B cell (primary cell): Measurements from ENCODE around the gene APEX1. TPM values are rescaled to one million over a fixed set of nuclear protein-coding genes. Genes with fewer than 3 reads are reported as not detected.

Experiments
- ATAC-seq: fragments of 200-7000 bp; cut with Tn5 transposase; one replicate; pipeline ENCODE4 v1.10.0; 2021; ENCODE audit warnings: low read depth, mild to moderate bottlenecking, moderate number of reproducible peaks, moderate library complexity
- CTCF ChIA-PET: fragments of 350-600 bp; sonication (Branson Sonifier 250); formaldehyde crosslinking; loops from one replicate; lab custom pipeline; 2021; ENCODE audit warnings: antibody characterized with exemption, inconsistent platforms; lab: Charles Lee
- POLR2A ChIA-PET: fragments of 350-600 bp; sonication (Branson Sonifier 250); formaldehyde crosslinking; loops from one replicate; lab custom pipeline; 2021; ENCODE audit warnings: antibody characterized with exemption; lab: Charles Lee
- DNase-seq: peaks from one replicate; pipeline ENCODE4 v3.0.0; 2013
- H2AFZ ChIP-seq: 2 replicates; pipeline ENCODE4 v1.6.1; 2012; ENCODE audit warnings: mild to moderate bottlenecking, low read depth, low read length; ENCODE audit not compliant: insufficient read depth, poor library complexity, severe bottlenecking
- H3K27ac ChIP-seq, 2 donors: 1 replicate in 1 of 2; 2 replicates in 1 of 2; pipeline ENCODE4 v1.5.1; 2012 to 2013; ENCODE audit warnings: low read length in 2 of 2, mild to moderate bottlenecking in 2 of 2, moderate library complexity in 1 of 2
- H3K27me3 ChIP-seq, 4 experiments: fragments of 200-600 bp in 1 of 4; sonication (generic) in 1 of 4; replicated peaks in 1 of 4; 1 replicate in 2 of 4; 2 replicates in 2 of 4; pipeline versions ENCODE4 v1.6.1 to v1.7.0; 2013 to 2016; ENCODE audit warnings: low read length in 3 of 4, mild to moderate bottlenecking in 2 of 4, mixed read lengths in 1 of 4, moderate library complexity in 1 of 4; ENCODE audit not compliant: insufficient read depth in 4 of 4, control insufficient read depth in 3 of 4; ENCODE audit errors: control extremely low read depth in 1 of 4
- H3K36me3 ChIP-seq, 2 experiments: replicated peaks in 1 of 2; 1 replicate in 1 of 2; 2 replicates in 1 of 2; pipeline versions ENCODE4 v1.6.1 to v1.7.1; 2013; ENCODE audit warnings: low read length in 1 of 2; ENCODE audit not compliant: insufficient read depth in 2 of 2, control insufficient read depth in 1 of 2; ENCODE audit errors: control extremely low read depth in 1 of 2, extremely low read depth in 1 of 2
- H3K4me1 ChIP-seq, 2 donors: fragments of 200-600 bp in 1 of 2; sonication (generic) in 1 of 2; 1 replicate in 1 of 2; 2 replicates in 1 of 2; pipeline versions ENCODE4 v1.5.1 to v1.6.1; 2013 to 2017; ENCODE audit warnings: low read length in 2 of 2; ENCODE audit not compliant: control insufficient read depth in 2 of 2, insufficient read depth in 2 of 2
- H3K4me2 ChIP-seq: replicated peaks from 2 replicates; pipeline ENCODE3; 2012; ENCODE audit warnings: mild to moderate bottlenecking, low read depth, low read length; ENCODE audit not compliant: poor library complexity, severe bottlenecking
- H3K4me3 ChIP-seq, 5 experiments: fragments of 200-600 bp in 1 of 5; sonication (generic) in 1 of 5; 1 replicate in 3 of 5; 2 replicates in 2 of 5; pipeline versions ENCODE4 v1.5.1 to v1.7.0; 2011 to 2016; ENCODE audit warnings: low read length in 4 of 5, mild to moderate bottlenecking in 4 of 5, low read depth in 2 of 5, control low read depth in 1 of 5, moderate library complexity in 1 of 5; ENCODE audit not compliant: insufficient read depth in 1 of 5; ENCODE audit errors: control extremely low read depth in 1 of 5, extremely low read depth in 1 of 5
- H3K79me2 ChIP-seq: fragments of 200-600 bp; sonication (generic); one replicate; pipeline ENCODE4 v1.6.0; 2016; ENCODE audit warnings: low read length; ENCODE audit not compliant: control insufficient read depth, insufficient read depth
- H3K9ac ChIP-seq: fragments of 200-600 bp; sonication (generic); 2 replicates; pipeline ENCODE4 v1.6.1; 2017; ENCODE audit warnings: mild to moderate bottlenecking, low read length, moderate library complexity
- H3K9me3 ChIP-seq, 3 donors: one replicate each; pipeline versions ENCODE4 v1.6.1 to v1.7.1; 2013; ENCODE audit warnings: low read length in 2 of 3; ENCODE audit not compliant: control insufficient read depth in 2 of 3, insufficient read depth in 1 of 3; ENCODE audit errors: control extremely low read depth in 1 of 3
- H4K20me1 ChIP-seq: 2 replicates; pipeline ENCODE4 v1.6.0; 2012; ENCODE audit warnings: mild to moderate bottlenecking, low read length; ENCODE audit not compliant: insufficient read depth, control insufficient read depth, poor library complexity, severe bottlenecking
- H3K27ac Mint-ChIP-seq: one replicate; pipeline ENCODE4 v1.8.0; 2021; ENCODE audit warnings: mixed read lengths
- H3K27me3 Mint-ChIP-seq: one replicate; pipeline ENCODE4 v1.8.0; 2021; ENCODE audit warnings: mixed read lengths
- H3K4me1 Mint-ChIP-seq: one replicate; pipeline ENCODE4 v1.8.0; 2021; ENCODE audit warnings: mixed read lengths
- H3K4me3 Mint-ChIP-seq: one replicate; pipeline ENCODE4 v1.8.0; 2021; ENCODE audit warnings: mixed read lengths
- H3K9me3 Mint-ChIP-seq: one replicate; pipeline ENCODE4 v1.8.0; 2022; ENCODE audit warnings: mixed read lengths; ENCODE audit not compliant: insufficient read depth
- CTCF ChIP-seq: fragments of 200-600 bp; IDR thresholded peaks from one replicate; pipeline ENCODE4 v1.8.0; 2022; ENCODE audit warnings: antibody characterized with exemption, mild to moderate bottlenecking
- EZH2 ChIP-seq: IDR thresholded peaks from 2 replicates; pipeline ENCODE4 v1.6.1; 2012; ENCODE audit warnings: borderline replicate concordance, low read depth, mild to moderate bottlenecking, moderate library complexity, low read length; ENCODE audit not compliant: insufficient read depth, poor library complexity, severe bottlenecking
- WGBS: methylation state at CpG from one replicate; pipeline ENCODE4 v1.1.5; 2013; ENCODE audit warnings: missing lambda C conversion rate; ENCODE audit not compliant: insufficient coverage; 5-methylcytosine and 5-hydroxymethylcytosine counted together
- intact Hi-C: fragments of 100-400 bp; cut with micrococcal nuclease; formaldehyde crosslinking; loops from one replicate; pipeline ENCODE4 v1.10.0; 2022
- polyA plus RNA-seq: library from polyadenylated mRNA; depleted of rRNA; stranded (reverse); fragments of >200 nt; gene quantifications from 2 replicates; pipeline ENCODE4 v1.2.3, GENCODE V29; 2012
- total RNA-seq, 2 donors: library from RNA; stranded (reverse); fragments of 120-200 nt in 1 of 2; gene quantifications; 1 replicate in 1 of 2; 2 replicates in 1 of 2; pipeline versions ENCODE4 v1.2.3 to v1.2.4, GENCODE V29; 2013 to 2022

Gene APEX1
- total and polyA plus RNA-seq, 2 donors (not counting 1 experiment from before 2014, with no cell fraction given): 103 to 169 TPM

DNA sequence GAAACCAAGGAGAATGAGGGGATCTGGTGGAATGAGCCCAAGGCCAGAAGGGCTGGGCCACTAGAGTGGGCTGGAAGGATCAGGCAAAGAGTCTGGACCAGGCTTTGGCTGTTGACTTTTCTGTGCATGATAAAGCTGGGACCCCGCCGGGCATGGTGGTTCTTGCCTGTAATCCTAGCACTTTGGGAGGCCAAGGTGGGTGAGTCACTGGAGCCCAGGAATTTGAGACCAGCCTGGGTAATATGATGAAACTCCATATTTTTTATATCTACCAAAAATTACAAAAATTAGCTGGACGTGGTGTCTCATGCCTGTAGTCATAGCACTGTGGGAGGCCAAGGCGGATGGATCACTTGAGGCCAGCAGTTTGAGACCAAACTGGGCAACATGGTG lies 18.7 kb upstream of the APEX1 start:
- intact Hi-C loops: no loop called here
- H3K9ac ChIP-seq: no peak overlapping the region
- H3K27me3 ChIP-seq: no peaks in the 10 kb centered on the region
- ChIA-PET CTCF (interaction anchor here (3.4 kb wide), 1 partner anchor 21 kb away, joined by 16 read pairs; no protein-coding TSS in a partner anchor), POLR2A (no interaction called here)
- no peak for DNase-seq
- H3K27ac Mint-ChIP-seq: no peak overlapping the region
- H3K4me1 ChIP-seq: peaks cover 39 to 59% of the 10 kb centered on the region in 2 donors
- no peaks in the 10 kb centered on the region for H3K36me3 ChIP-seq
- TF ChIP-seq EZH2: no peak
- no peak for TF ChIP-seq CTCF
- H3K27ac ChIP-seq: no peak overlapping the region
- H3K4me3 Mint-ChIP-seq: no peak overlapping the region
- H3K4me1 Mint-ChIP-seq: peaks cover 46% of the 10 kb centered on the region
- WGBS: 100% methylated on average over 2 of the region's 4 CpGs
- no peak overlapping the region for H3K4me3 ChIP-seq
- H3K27me3 Mint-ChIP-seq: no peaks in the 10 kb centered on the region
- peaks cover 2% of the 10 kb centered on the region for H3K9me3 Mint-ChIP-seq
- no peaks in the 10 kb centered on the region for H3K79me2 ChIP-seq
- no peak for ATAC-seq
- no peak overlapping the region for H2AFZ ChIP-seq
- H4K20me1 ChIP-seq: no peaks in the 10 kb centered on the region
- peaks cover 0 to 12% (median 3%) of the 10 kb centered on the region in 3 donors for H3K9me3 ChIP-seq
- no peak overlapping the region for H3K4me2 ChIP-seq

- WGBS: 92% methylated on average over 4 of the region's 7 CpGs
- DNase-seq (peak; percentile 51), ATAC-seq (peak; percentile 38)
- Histone ChIP-seq H3K4me2 (peak overlapping the region; percentile 36), H3K9ac (no peak overlapping the region), H3K4me3 (peak overlapping the region in 1 of 5 experiments; percentile 9), H2AFZ (no peak overlapping the region), H4K20me1 (no peaks in the 10 kb centered on the region), H3K79me2 (no peaks in the 10 kb centered on the region), H3K36me3 (peaks cover 0 to 6% of the 10 kb centered on the region in 2 experiments), H3K27ac (no peak overlapping the region), H3K27me3 (no peaks in the 10 kb centered on the region), H3K4me1 (peaks cover 45 to 66% of the 10 kb centered on the region in 2 donors), H3K9me3 (peaks cover 0 to 17% (median 3%) of the 10 kb centered on the region in 3 donors)
- Mint-ChIP-seq H3K9me3 (peaks cover 2% of the 10 kb centered on the region), H3K4me1 (peaks cover 53% of the 10 kb centered on the region), H3K4me3 (peak overlapping the region; percentile 52), H3K27me3 (no peaks in the 10 kb centered on the region), H3K27ac (peak overlapping the region; percentile 22)
- TF ChIP-seq CTCF (no peak), EZH2 (no peak)
- ChIA-PET POLR2A (no interaction called here), CTCF (no interaction called here)
- intact Hi-C loops: loop anchor here (2.0 kb wide), 1 partner anchor 16 kb away; the partner anchor contains the start of genes APEX1 and OSGEP
These were observed 16.4 kb upstream of the APEX1 start for GRCh38 chr14:20438664-20439063.
